ENCODE measurements around the gene SLC1A7.

DNA sequence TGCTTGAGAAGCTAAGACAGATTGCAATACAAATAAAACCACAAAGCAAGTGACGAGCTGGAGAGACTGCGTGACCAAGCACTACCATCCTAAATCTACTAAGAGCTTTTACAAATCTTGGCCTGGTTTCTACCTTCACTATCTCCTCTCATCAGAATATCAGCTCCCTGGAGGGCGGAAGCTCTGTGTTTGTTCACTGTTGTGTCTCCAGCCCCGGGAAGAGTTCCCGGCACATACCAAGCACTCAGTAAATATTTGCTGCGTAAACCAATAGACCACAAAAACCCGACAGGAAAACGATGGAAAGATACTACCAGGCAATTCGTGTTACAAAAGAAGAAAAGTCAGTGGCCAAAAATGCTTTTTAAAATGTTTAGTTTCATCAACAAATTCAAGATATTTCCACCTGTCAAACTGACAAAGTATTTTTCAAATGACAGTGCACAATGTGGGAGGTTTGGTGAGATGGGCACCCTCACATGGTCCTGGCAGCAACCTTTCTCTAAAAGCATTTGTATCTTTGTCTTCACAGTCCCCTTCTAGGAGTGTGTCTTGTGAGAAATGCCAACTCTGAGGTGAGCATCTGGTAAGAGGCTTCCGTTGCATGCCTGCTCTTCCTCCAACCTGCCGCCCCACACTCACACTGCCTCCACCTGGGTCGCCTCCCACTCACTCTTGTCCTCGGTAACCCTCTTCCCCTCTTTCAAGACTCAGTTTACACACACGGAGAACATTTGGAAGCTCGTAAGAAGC is 34.7 kb downstream of the SLC1A7 start:
- TF ChIP-seq POLR2A (IDR thresholded peaks at IDR 0.05): no peak
- TF ChIP-seq, protein P1, sequence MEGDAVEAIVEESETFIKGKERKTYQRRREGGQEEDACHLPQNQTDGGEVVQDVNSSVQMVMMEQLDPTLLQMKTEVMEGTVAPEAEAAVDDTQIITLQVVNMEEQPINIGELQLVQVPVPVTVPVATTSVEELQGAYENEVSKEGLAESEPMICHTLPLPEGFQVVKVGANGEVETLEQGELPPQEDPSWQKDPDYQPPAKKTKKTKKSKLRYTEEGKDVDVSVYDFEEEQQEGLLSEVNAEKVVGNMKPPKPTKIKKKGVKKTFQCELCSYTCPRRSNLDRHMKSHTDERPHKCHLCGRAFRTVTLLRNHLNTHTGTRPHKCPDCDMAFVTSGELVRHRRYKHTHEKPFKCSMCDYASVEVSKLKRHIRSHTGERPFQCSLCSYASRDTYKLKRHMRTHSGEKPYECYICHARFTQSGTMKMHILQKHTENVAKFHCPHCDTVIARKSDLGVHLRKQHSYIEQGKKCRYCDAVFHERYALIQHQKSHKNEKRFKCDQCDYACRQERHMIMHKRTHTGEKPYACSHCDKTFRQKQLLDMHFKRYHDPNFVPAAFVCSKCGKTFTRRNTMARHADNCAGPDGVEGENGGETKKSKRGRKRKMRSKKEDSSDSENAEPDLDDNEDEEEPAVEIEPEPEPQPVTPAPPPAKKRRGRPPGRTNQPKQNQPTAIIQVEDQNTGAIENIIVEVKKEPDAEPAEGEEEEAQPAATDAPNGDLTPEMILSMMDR (IDR thresholded peaks at IDR 0.05): no peak
- TF ChIP-seq POLR2AphosphoS5 (IDR thresholded peaks at IDR 0.05; ENCODE audit: insufficient read depth in 1 of 2, low read depth in 1 of 2): no peak
